ENCODE results near the gene HSDL1.
A peak's percentile ranks its signal among the peaks of the same experiment; 100 is the strongest.

Gene HSDL1

DNA sequence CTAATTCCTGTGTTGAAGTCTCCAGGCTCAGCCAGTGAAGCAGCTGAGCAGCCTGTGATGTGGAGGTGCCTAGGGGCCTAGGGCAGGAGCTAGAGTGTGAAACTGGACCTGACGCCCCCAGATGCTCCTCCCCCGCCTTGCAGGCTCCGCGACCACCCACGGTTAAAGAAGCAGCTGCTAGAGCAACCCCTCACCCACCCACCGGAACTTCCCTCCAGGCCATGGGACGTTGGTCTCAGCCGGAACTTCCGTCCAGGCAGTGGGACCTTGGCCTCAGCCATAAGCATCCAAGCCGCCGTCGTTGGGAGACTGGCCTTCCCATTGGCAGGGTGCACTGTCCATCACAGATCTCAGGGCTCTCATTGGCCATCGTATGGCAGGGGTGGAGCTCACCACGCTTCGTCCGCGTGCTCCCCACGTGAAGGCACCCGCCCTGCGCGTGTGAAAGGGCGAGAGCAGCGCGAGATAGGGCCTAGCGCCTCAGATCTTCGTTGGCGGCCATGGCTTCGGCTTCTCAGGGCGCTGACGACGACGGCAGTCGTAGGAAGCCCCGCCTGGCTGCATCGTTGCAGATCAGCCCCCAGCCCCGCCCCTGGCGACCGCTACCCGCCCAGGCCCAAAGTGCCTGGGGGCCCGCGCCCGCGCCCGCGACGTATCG, 45.9 kb upstream of the HSDL1 start, which contains the start of gene ADAD2:
Gene ADAD2, plus strand, starts transcription at position 427 of the 658 bp plus-strand sequence. Its CDS starts 74 bp downstream, at position 501.
- peaks cover 9% of the 10 kb centered on the region for H3K79me2 ChIP-seq (ENCODE audit: low read length)
- H3K27me3 ChIP-seq (ENCODE audit: low read depth, low read length): no peaks in the 10 kb centered on the region
- no peaks in the 10 kb centered on the region for H4K20me1 ChIP-seq (ENCODE audit: insufficient read depth, low read length)
- TF ChIP-seq EZH2phosphoT487 (IDR thresholded peaks at IDR 0.05; ENCODE audit: low read depth): no peak
- TF ChIP-seq, protein P1, sequence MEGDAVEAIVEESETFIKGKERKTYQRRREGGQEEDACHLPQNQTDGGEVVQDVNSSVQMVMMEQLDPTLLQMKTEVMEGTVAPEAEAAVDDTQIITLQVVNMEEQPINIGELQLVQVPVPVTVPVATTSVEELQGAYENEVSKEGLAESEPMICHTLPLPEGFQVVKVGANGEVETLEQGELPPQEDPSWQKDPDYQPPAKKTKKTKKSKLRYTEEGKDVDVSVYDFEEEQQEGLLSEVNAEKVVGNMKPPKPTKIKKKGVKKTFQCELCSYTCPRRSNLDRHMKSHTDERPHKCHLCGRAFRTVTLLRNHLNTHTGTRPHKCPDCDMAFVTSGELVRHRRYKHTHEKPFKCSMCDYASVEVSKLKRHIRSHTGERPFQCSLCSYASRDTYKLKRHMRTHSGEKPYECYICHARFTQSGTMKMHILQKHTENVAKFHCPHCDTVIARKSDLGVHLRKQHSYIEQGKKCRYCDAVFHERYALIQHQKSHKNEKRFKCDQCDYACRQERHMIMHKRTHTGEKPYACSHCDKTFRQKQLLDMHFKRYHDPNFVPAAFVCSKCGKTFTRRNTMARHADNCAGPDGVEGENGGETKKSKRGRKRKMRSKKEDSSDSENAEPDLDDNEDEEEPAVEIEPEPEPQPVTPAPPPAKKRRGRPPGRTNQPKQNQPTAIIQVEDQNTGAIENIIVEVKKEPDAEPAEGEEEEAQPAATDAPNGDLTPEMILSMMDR (IDR thresholded peaks at IDR 0.05; ENCODE audit: low read depth, low read length): no peak
- H3K9me3 ChIP-seq (ENCODE audit: insufficient read depth, low read length): no peaks in the 10 kb centered on the region
- H3K36me3 ChIP-seq (replicated peaks; ENCODE audit: low read depth, low read length): no peaks in the 10 kb centered on the region
- H3K4me2 ChIP-seq (ENCODE audit: low read length): no peak within 1 kb of the TSS
- no peak within 1 kb of the TSS for H2AFZ ChIP-seq (ENCODE audit: low read depth, low read length)
- H3K4me3 ChIP-seq (ENCODE audit: low read length): no peak within 1 kb of the TSS
- H3K4me1 ChIP-seq (ENCODE audit: low read length): peaks cover 7% of the 10 kb centered on the region
- no peak within 1 kb of the TSS for H3K9ac ChIP-seq (ENCODE audit: low read length)
- no peak within 1 kb of the TSS for H3K27ac ChIP-seq (ENCODE audit: low read length)

DNA sequence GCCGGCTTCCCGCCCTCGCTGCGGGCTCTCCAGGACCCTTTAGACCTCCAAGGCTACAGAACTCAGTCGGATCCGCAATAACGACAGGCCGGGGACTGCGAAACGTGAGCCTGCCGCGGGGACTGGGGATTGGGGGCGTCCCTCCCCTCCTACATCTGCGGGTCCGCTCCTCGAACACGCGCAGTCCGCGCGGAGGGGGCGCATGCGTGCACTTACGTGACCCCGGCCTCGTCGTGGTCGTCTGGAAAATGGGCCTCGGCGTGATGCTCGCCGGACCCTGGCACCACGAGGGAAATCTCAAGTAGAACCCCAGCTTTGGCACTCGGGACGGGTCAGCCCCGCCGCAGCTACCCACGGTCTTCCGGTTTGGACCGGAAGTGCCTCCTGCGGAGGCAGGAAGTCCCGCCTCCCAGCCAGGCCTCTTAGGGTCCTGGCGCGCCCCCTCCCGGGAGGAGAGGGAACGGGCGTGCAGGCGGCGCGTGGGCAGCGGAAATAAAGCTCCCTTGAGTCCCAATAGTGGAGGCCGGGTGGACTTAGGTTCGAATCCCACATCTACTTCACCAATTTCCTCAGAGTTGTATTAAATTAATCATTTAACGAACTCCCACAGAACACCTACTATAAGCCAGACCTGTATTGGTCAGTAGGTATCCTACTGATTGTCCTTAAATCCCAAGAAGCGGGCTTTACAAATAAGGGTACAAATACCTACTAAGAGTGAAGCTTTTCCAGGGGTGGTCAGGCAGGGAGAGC, 41.9 kb upstream of the HSDL1 start, which contains the start of gene TAF1C:
Gene TAF1C, minus strand, starts transcription at position 373 of the 753 bp plus-strand sequence. CDS start 2,069 bp downstream, outside the sequence.
- peak within 1 kb of the TSS; percentile 89 for H3K9ac ChIP-seq (ENCODE audit: low read length)
- peak within 1 kb of the TSS; percentile 97 for H3K4me3 ChIP-seq (ENCODE audit: low read length)
- peak within 1 kb of the TSS; percentile 99 for H2AFZ ChIP-seq (ENCODE audit: low read depth, low read length)
- peaks cover 13% of the 10 kb centered on the region for H3K36me3 ChIP-seq (replicated peaks; ENCODE audit: low read depth, low read length)
- H3K79me2 ChIP-seq (ENCODE audit: low read length): peaks cover 24% of the 10 kb centered on the region
- H3K27me3 ChIP-seq (ENCODE audit: low read depth, low read length): no peaks in the 10 kb centered on the region
- H3K4me2 ChIP-seq (ENCODE audit: low read length): peak within 1 kb of the TSS; percentile 75
- H3K9me3 ChIP-seq (ENCODE audit: insufficient read depth, low read length): no peaks in the 10 kb centered on the region
- peak within 1 kb of the TSS; percentile 32; the same call in 1 of the 2 replicates for H3K27ac ChIP-seq (ENCODE audit: low read length)
- H3K4me1 ChIP-seq (ENCODE audit: low read length): peaks cover 8% of the 10 kb centered on the region
- TF ChIP-seq EZH2phosphoT487 (IDR thresholded peaks at IDR 0.05; ENCODE audit: low read depth): no peak
- TF ChIP-seq, protein P1 (IDR thresholded peaks at IDR 0.05; ENCODE audit: low read depth, low read length): peak; percentile 89
- no peaks in the 10 kb centered on the region for H4K20me1 ChIP-seq (ENCODE audit: insufficient read depth, low read length)

DNA sequence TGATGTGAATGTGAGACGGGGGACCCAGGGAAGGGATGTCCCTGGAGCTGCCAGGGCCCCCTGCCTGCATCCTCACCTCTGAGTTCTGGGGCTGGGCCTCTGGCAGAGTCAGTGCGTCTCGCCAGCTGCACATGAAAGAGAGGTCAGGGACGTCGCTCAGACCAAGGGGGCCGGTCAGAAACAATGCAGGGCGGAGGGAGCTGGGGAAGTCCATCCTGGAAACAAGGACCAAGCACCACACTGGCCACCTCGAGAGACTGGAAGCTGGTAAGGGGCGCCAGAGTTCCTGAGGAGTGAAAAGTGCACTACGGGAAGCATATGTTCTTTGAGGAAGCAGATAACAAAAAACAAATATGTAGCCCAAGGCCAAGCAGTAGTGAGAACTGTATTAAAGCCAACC, 39.8 kb upstream of the HSDL1 start:
- Histone ChIP-seq H3K9me3 (ENCODE audit: insufficient read depth, low read length) (no peaks in the 10 kb centered on the region), H4K20me1 (ENCODE audit: insufficient read depth, low read length) (no peaks in the 10 kb centered on the region), H3K4me3 (ENCODE audit: low read length) (no peak overlapping the region), H3K27me3 (ENCODE audit: low read depth, low read length) (no peaks in the 10 kb centered on the region), H3K9ac (ENCODE audit: low read length) (no peak overlapping the region), H2AFZ (ENCODE audit: low read depth, low read length) (no peak overlapping the region), H3K36me3 (replicated peaks; ENCODE audit: low read depth, low read length) (peaks cover 16% of the 10 kb centered on the region), H3K27ac (ENCODE audit: low read length) (no peak overlapping the region), H3K4me1 (ENCODE audit: low read length) (peaks cover 8% of the 10 kb centered on the region), H3K79me2 (ENCODE audit: low read length) (peaks cover 24% of the 10 kb centered on the region), H3K4me2 (ENCODE audit: low read length) (no peak overlapping the region)
- TF ChIP-seq, protein P1 (IDR thresholded peaks at IDR 0.05; ENCODE audit: low read depth, low read length): no peak
- TF ChIP-seq EZH2phosphoT487 (IDR thresholded peaks at IDR 0.05; ENCODE audit: low read depth): no peak

DNA sequence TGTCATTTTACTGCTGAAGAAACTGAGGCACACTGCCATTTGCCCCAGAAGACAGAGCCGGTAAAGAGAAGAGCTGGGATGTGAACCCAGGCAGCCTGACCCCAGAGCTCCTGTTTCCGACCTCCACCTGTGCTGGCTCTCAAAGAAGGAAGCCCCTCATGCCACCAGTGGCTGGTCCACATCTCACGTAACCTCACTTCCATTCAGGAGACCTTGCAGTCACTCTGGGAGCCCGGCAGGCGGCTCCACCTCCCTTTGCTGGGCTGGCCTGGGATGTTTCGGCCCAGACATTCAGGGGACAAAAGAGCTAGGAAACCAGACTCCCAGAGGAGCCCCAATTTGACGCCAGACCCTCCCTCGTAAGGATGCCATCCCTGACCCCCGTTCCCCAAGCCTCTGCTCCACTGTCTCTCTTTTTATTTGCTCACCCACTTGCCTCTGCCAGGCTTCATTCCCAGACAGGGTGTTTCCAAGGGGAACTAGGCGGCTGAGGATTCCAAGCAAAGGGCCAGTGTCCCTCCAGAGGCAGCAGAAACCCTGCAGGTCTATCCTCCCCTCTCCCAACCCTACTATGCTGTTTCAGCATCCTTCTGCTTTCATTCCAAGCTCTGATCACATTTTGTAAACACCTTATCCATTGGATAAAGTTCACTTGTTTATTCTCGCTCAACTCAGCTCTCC, 39.1 kb upstream of the HSDL1 start:
- no peak for TF ChIP-seq EZH2phosphoT487 (IDR thresholded peaks at IDR 0.05; ENCODE audit: low read depth)
- TF ChIP-seq, protein P1 (IDR thresholded peaks at IDR 0.05; ENCODE audit: low read depth, low read length): no peak
- Histone ChIP-seq H3K9me3 (ENCODE audit: insufficient read depth, low read length) (no peaks in the 10 kb centered on the region), H3K4me3 (ENCODE audit: low read length) (no peak overlapping the region), H3K4me1 (ENCODE audit: low read length) (peaks cover 8% of the 10 kb centered on the region), H2AFZ (ENCODE audit: low read depth, low read length) (no peak overlapping the region), H3K79me2 (ENCODE audit: low read length) (peaks cover 24% of the 10 kb centered on the region), H4K20me1 (ENCODE audit: insufficient read depth, low read length) (no peaks in the 10 kb centered on the region), H3K9ac (ENCODE audit: low read length) (no peak overlapping the region), H3K36me3 (replicated peaks; ENCODE audit: low read depth, low read length) (peaks cover 16% of the 10 kb centered on the region), H3K27ac (ENCODE audit: low read length) (no peak overlapping the region), H3K4me2 (ENCODE audit: low read length) (no peak overlapping the region), H3K27me3 (ENCODE audit: low read depth, low read length) (no peaks in the 10 kb centered on the region)
